Thyroid gland (tissue), 4 donors: ENCODE measurements around the gene MTF1.

Experiments
- CTCF ChIP-seq, 6 experiments: fragments of 200-600 bp in 3 of 6; fragments of 450-650 bp in 3 of 6; sonication (generic) in 3 of 6; IDR thresholded peaks; one replicate each; pipeline ENCODE4 v1.5.1; 2016 to 2019; ENCODE audit warnings: antibody characterized with exemption in 6 of 6, mild to moderate bottlenecking in 2 of 6, inconsistent platforms in 1 of 6, moderate library complexity in 1 of 6
- POLR2A ChIP-seq, 2 donors: fragments of 450-650 bp; IDR thresholded peaks; one replicate each; pipeline ENCODE4 v1.6.1; 2017; ENCODE audit warnings: antibody characterized with exemption in 2 of 2, mild to moderate bottlenecking in 2 of 2, moderate library complexity in 1 of 2

GRCh38 chr1:37841652-37842051 is 17.7 kb downstream of the MTF1 start:
- TF ChIP-seq CTCF (IDR thresholded peaks at IDR 0.05) = no peak
- no peak for TF ChIP-seq POLR2A (IDR thresholded peaks at IDR 0.05)
